K562 (cell line): ENCODE results near the gene PELI3. TPM values are rescaled to one million over a fixed set of nuclear protein-coding genes. Genes with fewer than 3 reads are reported as not detected.

Source experiments
- CEBPG ChIP-seq, 3 experiments: fragments of 200-800 bp in 1 of 3; sonication (Bioruptor generic) in 1 of 3; sonication (generic) in 1 of 3; formaldehyde crosslinking in 1 of 3; IDR thresholded peaks in 2 of 3; conservative IDR thresholded peaks in 1 of 3; 2 replicates each; pipeline versions ENCODE4 v1.6.1 to v1.8.0; 2016 to 2022; ENCODE audit warnings: missing compliant biosample characterization in 2 of 3, missing genetic modification characterization in 2 of 3, mild to moderate bottlenecking in 1 of 3, missing genetic modification reagents in 1 of 3
- CTCFL ChIP-seq: IDR thresholded peaks from 2 replicates; pipeline ENCODE4 v1.6.1; 2011; ENCODE audit warnings: borderline replicate concordance, low read depth, mild to moderate bottlenecking, moderate library complexity, low read length; ENCODE audit not compliant: insufficient read depth, poor library complexity, severe bottlenecking
- FOXK2 ChIP-seq, 2 experiments: fragments of 450-650 bp; IDR thresholded peaks in 1 of 2; conservative IDR thresholded peaks in 1 of 2; 2 replicates each; pipeline ENCODE4 v1.6.1; 2016; ENCODE audit warnings: low read depth in 2 of 2, mild to moderate bottlenecking in 1 of 2
- HDGF ChIP-seq: fragments of 450-650 bp; IDR thresholded peaks from 2 replicates; pipeline ENCODE4 v1.6.1; 2016
- HMBOX1 ChIP-seq: sonication (generic); IDR thresholded peaks from 2 replicates; pipeline ENCODE4 v1.6.1; 2016
- HNRNPH1 ChIP-seq: fragments of 200-400 bp; formaldehyde crosslinking; optimal IDR thresholded peaks from 2 replicates; pipeline ENCODE3; 2017; ENCODE audit warnings: low read depth, mild to moderate bottlenecking, low read length, moderate library complexity
- KDM4B ChIP-seq, 2 experiments: fragments of 450-650 bp in 1 of 2; sonication (generic) in 1 of 2; IDR thresholded peaks; 2 replicates each; pipeline ENCODE4 v1.6.1; 2016 to 2017; ENCODE audit warnings: borderline replicate concordance in 2 of 2, antibody characterized with exemption in 1 of 2, low read depth in 1 of 2, mild to moderate bottlenecking in 1 of 2
- KLF16 ChIP-seq: IDR thresholded peaks from 2 replicates; pipeline ENCODE4 v1.6.1; 2016; ENCODE audit warnings: antibody characterized with exemption
- PCBP2 ChIP-seq: fragments of 200-400 bp; formaldehyde crosslinking; IDR thresholded peaks from 2 replicates; pipeline ENCODE4 v1.6.1; 2018; ENCODE audit warnings: low read length, low read depth, mild to moderate bottlenecking, moderate library complexity; ENCODE audit not compliant: poor library complexity, severe bottlenecking
- PTTG1 ChIP-seq: fragments of 450-650 bp; IDR thresholded peaks from 2 replicates; pipeline ENCODE4 v1.6.1; 2016; ENCODE audit warnings: low read depth, mild to moderate bottlenecking, missing genetic modification characterization, missing compliant biosample characterization
- SRF ChIP-seq, 2 experiments: fragments of 250-450, 450-650 bp in 1 of 2; sonication (Bioruptor Pico) in 1 of 2; sonication (generic) in 1 of 2; formaldehyde crosslinking; IDR thresholded peaks; 2 replicates each; pipeline versions ENCODE4 v1.5.0 to v1.5.1; 2020 to 2022; ENCODE audit warnings: mild to moderate bottlenecking in 1 of 2, missing genetic modification reagents in 1 of 2
- TCFL5 ChIP-seq: fragments of 250-450 bp; sonication (Bioruptor Pico); conservative IDR thresholded peaks from 2 replicates; pipeline ENCODE4 v1.6.1; 2021; ENCODE audit warnings: mild to moderate bottlenecking, moderate library complexity, matching md5 sums
- polyA plus RNA-seq, 8 experiments: library from polyadenylated mRNA; depleted of rRNA in 4 of 8; stranded (reverse) in 5 of 8; unstranded in 3 of 8; fragments of >200 nt; fragmentation: Nextera tagmentation in 2 of 8; fragmentation: Illumina TruSeq in 1 of 8; extraction: Ambion mirVana in 2 of 8; extraction: Trizol in 1 of 8; gene quantifications; 2 replicates each; pipeline versions ENCODE4 v1.2.1 to v1.2.3, GENCODE V29; 2011 to 2014; ENCODE audit warnings: inconsistent platforms in 1 of 8, missing spikeins in 1 of 8
- total RNA-seq, 7 experiments: library from RNA; depleted of rRNA in 6 of 7; stranded (reverse); fragments of >200 nt in 6 of 7; fragmentation: Illumina TruSeq in 2 of 7; extraction: Trizol in 2 of 7; gene quantifications; 2 replicates each; pipeline versions ENCODE4 v1.2.1 to v1.2.3, GENCODE V29; 2011 to 2021; ENCODE audit warnings: low replicate concordance in 1 of 7
- TF ChIP-seq, protein P1 (sequence below): fragments of 250-450 bp; sonication (Bioruptor Pico); IDR thresholded peaks from 2 replicates; pipeline ENCODE4 v1.5.0; 2021; ENCODE audit warnings: mild to moderate bottlenecking, borderline replicate concordance
- TF ChIP-seq, protein P2 (sequence below), 2 experiments: fragments of 450-650 bp; conservative IDR thresholded peaks; 2 replicates each; pipeline ENCODE4 v1.6.1; 2017; ENCODE audit warnings: mild to moderate bottlenecking in 2 of 2, moderate library complexity in 2 of 2
- TF ChIP-seq, protein P3 (sequence below), 2 experiments: fragments of 200-800 bp in 1 of 2; sonication (Bioruptor generic) in 1 of 2; sonication (generic) in 1 of 2; formaldehyde crosslinking in 1 of 2; IDR thresholded peaks in 1 of 2; conservative IDR thresholded peaks in 1 of 2; 2 replicates each; pipeline versions ENCODE4 v1.5.0 to v1.6.1; 2016 to 2020; ENCODE audit warnings: missing compliant biosample characterization in 1 of 2, missing genetic modification characterization in 1 of 2, missing genetic modification reagents in 1 of 2

The PELI3 gene
- total and polyA plus RNA-seq, 9 of the 15 experiments (the other 6 are each of a cell fraction or from before 2014, with no cell fraction given): 0.17 to 4.2 (median 1.9) TPM

DNA sequence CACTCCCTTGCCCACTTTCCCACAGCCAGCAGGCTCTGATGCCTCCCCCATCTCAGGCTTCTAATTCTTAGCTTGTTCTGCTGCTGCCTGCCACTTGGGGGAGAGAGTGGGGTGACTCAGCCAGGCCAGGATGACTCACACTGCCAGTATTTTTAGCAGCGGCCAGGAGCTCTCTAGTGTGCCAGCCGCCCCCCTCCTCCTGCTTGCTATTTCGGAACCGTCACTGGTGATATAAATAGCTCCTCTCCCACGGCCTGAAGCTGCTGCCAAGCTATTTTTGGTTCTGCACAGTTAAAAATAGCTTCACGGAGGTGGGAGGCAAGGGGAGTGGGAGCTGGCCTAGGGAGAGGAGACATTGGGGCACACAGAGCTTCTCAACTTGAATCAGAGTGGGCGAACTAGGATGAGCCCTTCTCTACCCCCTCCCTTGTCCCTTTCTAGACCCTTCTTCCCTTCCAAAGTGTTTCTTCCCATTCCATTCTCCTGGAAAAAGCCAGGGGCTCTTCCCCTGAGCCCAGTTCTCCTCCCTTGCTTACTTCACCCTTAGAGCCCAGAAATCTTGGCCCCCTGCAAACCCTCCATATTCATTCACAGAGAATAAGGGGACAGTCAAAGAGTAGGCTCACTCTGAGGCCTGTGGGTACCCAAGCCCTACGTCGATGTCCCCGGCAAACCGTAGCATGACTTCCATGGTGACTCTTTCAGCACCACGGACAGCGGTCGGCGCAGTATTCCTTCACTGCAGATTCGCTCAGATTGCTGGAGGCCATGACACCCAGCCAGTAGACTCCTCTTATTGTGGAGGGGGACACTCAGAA lies 48.3 kb upstream of the PELI3 start (continued):
- TF ChIP-seq, protein P1, sequence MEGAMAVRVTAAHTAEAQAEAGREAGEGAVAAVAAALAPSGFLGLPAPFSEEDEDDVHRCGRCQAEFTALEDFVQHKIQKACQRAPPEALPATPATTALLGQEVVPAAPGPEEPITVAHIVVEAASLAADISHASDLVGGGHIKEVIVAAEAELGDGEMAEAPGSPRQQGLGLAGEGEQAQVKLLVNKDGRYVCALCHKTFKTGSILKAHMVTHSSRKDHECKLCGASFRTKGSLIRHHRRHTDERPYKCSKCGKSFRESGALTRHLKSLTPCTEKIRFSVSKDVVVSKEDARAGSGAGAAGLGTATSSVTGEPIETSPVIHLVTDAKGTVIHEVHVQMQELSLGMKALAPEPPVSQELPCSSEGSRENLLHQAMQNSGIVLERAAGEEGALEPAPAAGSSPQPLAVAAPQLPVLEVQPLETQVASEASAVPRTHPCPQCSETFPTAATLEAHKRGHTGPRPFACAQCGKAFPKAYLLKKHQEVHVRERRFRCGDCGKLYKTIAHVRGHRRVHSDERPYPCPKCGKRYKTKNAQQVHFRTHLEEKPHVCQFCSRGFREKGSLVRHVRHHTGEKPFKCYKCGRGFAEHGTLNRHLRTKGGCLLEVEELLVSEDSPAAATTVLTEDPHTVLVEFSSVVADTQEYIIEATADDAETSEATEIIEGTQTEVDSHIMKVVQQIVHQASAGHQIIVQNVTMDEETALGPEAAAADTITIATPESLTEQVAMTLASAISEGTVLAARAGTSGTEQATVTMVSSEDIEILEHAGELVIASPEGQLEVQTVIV (CRISPR knock-in tag): no peak
- TF ChIP-seq PTTG1 (tag) (no peak), SRF (CRISPR knock-in tag; IDR thresholded peaks at IDR 0.05) (no peak), KDM4B (IDR thresholded peaks at IDR 0.05; ENCODE audit: borderline replicate concordance in 2 of 2, low read depth in 1 of 2) (no peak), KLF16 (no peak), CTCFL (no peak), PCBP2 (no peak), FOXK2 (conservative IDR thresholded peaks at IDR 0.05 in 1 of 2, IDR thresholded peaks at IDR 0.05 in 1 of 2; ENCODE audit: low read depth in 2 of 2) (no peak), HDGF (no peak), HMBOX1 (no peak), CEBPG (CRISPR knock-in tag; IDR thresholded peaks at IDR 0.05) (no peak; the same call in 1 of the 2 replicates), CEBPG (tag; conservative IDR thresholded peaks at IDR 0.05 in 1 of 2, IDR thresholded peaks at IDR 0.05 in 1 of 2) (no peak), TCFL5 (CRISPR knock-in tag) (no peak), HNRNPH1 (no peak)
- TF ChIP-seq, protein P2, sequence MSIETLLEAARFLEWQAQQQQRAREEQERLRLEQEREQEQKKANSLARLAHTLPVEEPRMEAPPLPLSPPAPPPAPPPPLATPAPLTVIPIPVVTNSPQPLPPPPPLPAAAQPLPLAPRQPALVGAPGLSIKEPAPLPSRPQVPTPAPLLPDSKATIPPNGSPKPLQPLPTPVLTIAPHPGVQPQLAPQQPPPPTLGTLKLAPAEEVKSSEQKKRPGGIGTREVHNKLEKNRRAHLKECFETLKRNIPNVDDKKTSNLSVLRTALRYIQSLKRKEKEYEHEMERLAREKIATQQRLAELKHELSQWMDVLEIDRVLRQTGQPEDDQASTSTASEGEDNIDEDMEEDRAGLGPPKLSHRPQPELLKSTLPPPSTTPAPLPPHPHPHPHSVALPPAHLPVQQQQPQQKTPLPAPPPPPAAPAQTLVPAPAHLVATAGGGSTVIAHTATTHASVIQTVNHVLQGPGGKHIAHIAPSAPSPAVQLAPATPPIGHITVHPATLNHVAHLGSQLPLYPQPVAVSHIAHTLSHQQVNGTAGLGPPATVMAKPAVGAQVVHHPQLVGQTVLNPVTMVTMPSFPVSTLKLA (conservative IDR thresholded peaks at IDR 0.05): 0 out of 4 replicates have a peak, but pooled peaks of 1 of the 2 experiments have one; percentile 39
- TF ChIP-seq, protein P3, sequence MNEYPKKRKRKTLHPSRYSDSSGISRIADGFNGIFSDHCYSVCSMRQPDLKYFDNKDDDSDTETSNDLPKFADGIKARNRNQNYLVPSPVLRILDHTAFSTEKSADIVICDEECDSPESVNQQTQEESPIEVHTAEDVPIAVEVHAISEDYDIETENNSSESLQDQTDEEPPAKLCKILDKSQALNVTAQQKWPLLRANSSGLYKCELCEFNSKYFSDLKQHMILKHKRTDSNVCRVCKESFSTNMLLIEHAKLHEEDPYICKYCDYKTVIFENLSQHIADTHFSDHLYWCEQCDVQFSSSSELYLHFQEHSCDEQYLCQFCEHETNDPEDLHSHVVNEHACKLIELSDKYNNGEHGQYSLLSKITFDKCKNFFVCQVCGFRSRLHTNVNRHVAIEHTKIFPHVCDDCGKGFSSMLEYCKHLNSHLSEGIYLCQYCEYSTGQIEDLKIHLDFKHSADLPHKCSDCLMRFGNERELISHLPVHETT (CRISPR knock-in tag; conservative IDR thresholded peaks at IDR 0.05 in 1 of 2, IDR thresholded peaks at IDR 0.05 in 1 of 2): peak in 1 of 2 experiments; percentile 88; a peak in 1 of 4 replicates
